ENCODE results near the gene OXCT1.
A peak's percentile ranks its signal among the peaks of the same experiment; 100 is the strongest.
"Not testable (repeated sequence)": the region's sequence is repeated elsewhere in the genome, so short reads cannot be mapped to it uniquely, and the experiment has no call there.

The OXCT1 gene

GRCh38 chr5:41821051-41821450 is 49.2 kb downstream of the OXCT1 start:
- no peak for DNase-seq

- DNase-seq = no peak
Measured at GRCh38 chr5:41820150-41820549, 50.1 kb downstream of the OXCT1 start.

GRCh38 chr5:41817625-41818301 is 52.5 kb downstream of the OXCT1 start:
- DNase-seq = no peak

- no peak for DNase-seq
Measured at GRCh38 chr5:41815663-41816229, 54.5 kb downstream of the OXCT1 start.

GRCh38 chr5:41815261-41815660 is 55.0 kb downstream of the OXCT1 start:
- DNase-seq = no peak

- not testable (repeated sequence) for DNase-seq
Measured at GRCh38 chr5:41814306-41814705, 55.9 kb downstream of the OXCT1 start.

- no peak for DNase-seq
Measured at GRCh38 chr5:41812156-41812555, 58.1 kb downstream of the OXCT1 start.

- no peak for DNase-seq
Measured at GRCh38 chr5:41809128-41809527, 61.1 kb downstream of the OXCT1 start.

- DNase-seq = no peak
Measured at GRCh38 chr5:41808294-41808693, 61.9 kb downstream of the OXCT1 start.

- no peak for DNase-seq
Measured at GRCh38 chr5:41797662-41798061, 72.6 kb downstream of the OXCT1 start.

GRCh38 chr5:41796061-41796460 is 74.2 kb downstream of the OXCT1 start:
- DNase-seq = no peak

GRCh38 chr5:41795125-41795524 is 75.1 kb downstream of the OXCT1 start:
- no peak for DNase-seq

- peak; percentile 98 for DNase-seq
Measured at GRCh38 chr5:41794471-41794870, 75.8 kb downstream of the OXCT1 start.

GRCh38 chr5:41793141-41793770 is 77.0 kb downstream of the OXCT1 start:
- DNase-seq = peak; percentile 97

GRCh38 chr5:41790038-41790776 is 80.0 kb downstream of the OXCT1 start:
- DNase-seq = peak; percentile 65

- DNase-seq = no peak
Measured at GRCh38 chr5:41789434-41789833, 80.8 kb downstream of the OXCT1 start.

GRCh38 chr5:41788941-41789368 is 81.3 kb downstream of the OXCT1 start:
- DNase-seq = peak; percentile 79

- DNase-seq = no peak
Measured at GRCh38 chr5:41787265-41787664, 83.0 kb downstream of the OXCT1 start.

GRCh38 chr5:41785061-41785460 is 85.2 kb downstream of the OXCT1 start:
- DNase-seq = no peak

GRCh38 chr5:41778410-41778809 is 91.8 kb downstream of the OXCT1 start:
- DNase-seq = no peak

- peak; percentile 32 for DNase-seq
Measured at GRCh38 chr5:41776435-41776834, 93.8 kb downstream of the OXCT1 start.

- no peak for DNase-seq
Measured at GRCh38 chr5:41773799-41774198, 96.4 kb downstream of the OXCT1 start.

- no peak for DNase-seq
Measured at GRCh38 chr5:41772785-41773442, 97.3 kb downstream of the OXCT1 start.

Data from fibroblast of skin of right biceps (primary cell).